ENCODE measurements around the gene NPM3.

GRCh38 chr10:101781984-101782810 lies 1.0 kb downstream of the NPM3 start:
- TF ChIP-seq CTCF (IDR thresholded peaks at IDR 0.05; ENCODE audit: low read depth, low read length, missing input control) (no peak), JUND (IDR thresholded peaks at IDR 0.05) (no peak), RAD21 (IDR thresholded peaks at IDR 0.05) (no peak), TAF1 (conservative IDR thresholded peaks at IDR 0.05) (no peak), EGR1 (IDR thresholded peaks at IDR 0.05; ENCODE audit: low read depth in 2 of 2) (no peak), YY1 (IDR thresholded peaks at IDR 0.05) (no peak), ZBTB33 (IDR thresholded peaks at IDR 0.05) (no peak), NR2F2 (IDR thresholded peaks at IDR 0.05) (no peak), RXRA (IDR thresholded peaks at IDR 0.05) (no peak), SP1 (IDR thresholded peaks at IDR 0.05) (no peak), HNF4G (IDR thresholded peaks at IDR 0.05) (no peak)
- TF ChIP-seq, protein P1, sequence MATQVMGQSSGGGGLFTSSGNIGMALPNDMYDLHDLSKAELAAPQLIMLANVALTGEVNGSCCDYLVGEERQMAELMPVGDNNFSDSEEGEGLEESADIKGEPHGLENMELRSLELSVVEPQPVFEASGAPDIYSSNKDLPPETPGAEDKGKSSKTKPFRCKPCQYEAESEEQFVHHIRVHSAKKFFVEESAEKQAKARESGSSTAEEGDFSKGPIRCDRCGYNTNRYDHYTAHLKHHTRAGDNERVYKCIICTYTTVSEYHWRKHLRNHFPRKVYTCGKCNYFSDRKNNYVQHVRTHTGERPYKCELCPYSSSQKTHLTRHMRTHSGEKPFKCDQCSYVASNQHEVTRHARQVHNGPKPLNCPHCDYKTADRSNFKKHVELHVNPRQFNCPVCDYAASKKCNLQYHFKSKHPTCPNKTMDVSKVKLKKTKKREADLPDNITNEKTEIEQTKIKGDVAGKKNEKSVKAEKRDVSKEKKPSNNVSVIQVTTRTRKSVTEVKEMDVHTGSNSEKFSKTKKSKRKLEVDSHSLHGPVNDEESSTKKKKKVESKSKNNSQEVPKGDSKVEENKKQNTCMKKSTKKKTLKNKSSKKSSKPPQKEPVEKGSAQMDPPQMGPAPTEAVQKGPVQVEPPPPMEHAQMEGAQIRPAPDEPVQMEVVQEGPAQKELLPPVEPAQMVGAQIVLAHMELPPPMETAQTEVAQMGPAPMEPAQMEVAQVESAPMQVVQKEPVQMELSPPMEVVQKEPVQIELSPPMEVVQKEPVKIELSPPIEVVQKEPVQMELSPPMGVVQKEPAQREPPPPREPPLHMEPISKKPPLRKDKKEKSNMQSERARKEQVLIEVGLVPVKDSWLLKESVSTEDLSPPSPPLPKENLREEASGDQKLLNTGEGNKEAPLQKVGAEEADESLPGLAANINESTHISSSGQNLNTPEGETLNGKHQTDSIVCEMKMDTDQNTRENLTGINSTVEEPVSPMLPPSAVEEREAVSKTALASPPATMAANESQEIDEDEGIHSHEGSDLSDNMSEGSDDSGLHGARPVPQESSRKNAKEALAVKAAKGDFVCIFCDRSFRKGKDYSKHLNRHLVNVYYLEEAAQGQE (IDR thresholded peaks at IDR 0.05) = no peak
- TF ChIP-seq, protein P2, sequence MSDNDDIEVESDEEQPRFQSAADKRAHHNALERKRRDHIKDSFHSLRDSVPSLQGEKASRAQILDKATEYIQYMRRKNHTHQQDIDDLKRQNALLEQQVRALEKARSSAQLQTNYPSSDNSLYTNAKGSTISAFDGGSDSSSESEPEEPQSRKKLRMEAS (IDR thresholded peaks at IDR 0.05) = no peak
